NCI-H526 (cell line): Measurements from ENCODE around the gene TMEM63A.
"Not testable (repeated sequence)": the region's sequence is repeated elsewhere in the genome, so short reads cannot be mapped to it uniquely, and the experiment has no call there.

Experiments
- DNase-seq, 2 experiments: peaks; one replicate each; lab custom pipeline; 2025; lab: John Stamatoyannopoulos, UW

TMEM63A gene

DNA sequence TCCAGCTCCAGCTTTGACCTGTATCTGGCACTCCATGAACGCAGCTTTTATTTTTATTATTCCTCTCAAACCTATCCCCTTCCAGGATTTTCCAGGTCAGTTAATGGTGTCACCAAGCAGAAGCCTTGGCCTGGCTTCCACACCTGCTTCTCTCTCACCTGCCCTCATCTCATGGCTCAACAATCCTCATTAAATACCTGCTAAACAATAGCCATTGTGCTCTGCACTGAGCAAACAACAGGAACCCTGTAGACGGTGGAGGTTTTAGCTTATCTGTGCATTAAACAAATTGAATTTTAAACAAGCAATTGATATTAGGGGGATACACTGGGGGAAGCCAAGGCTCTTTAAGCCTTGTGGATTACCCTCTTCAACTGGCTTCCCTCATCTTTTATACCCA is 26.6 kb upstream of the TMEM63A start:
- peak; percentile 68 to 75 for DNase-seq

DNA sequence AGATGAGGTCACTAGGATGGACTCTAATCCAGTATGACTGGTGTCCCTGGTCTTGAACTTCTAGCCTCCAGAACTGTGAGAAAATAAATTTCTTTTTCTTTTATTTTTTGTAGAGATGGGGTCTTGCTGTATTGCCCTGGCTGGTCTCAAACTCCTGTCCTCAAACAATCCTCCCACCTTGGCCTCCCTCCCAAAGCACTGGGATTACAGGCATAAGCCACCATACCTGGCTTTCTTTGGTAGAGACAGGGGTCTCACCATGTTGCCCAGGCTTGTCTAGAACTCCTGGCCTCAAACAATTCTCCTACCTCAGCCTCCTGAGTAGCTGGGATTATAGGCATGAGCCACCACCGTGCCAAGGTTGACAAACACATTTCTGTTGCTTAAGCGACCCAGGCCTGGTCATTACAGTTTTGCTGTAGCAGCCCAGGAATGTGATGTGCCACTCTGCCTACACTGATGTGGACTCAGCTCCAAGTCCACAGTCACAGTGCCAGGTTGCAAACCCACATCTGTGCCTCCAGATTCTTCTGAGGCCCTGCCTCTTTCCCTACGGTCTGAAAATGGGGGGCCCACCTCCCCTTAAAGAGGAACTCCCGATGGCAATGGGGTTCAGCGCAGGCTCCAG is 25.9 kb upstream of the TMEM63A start:
- DNase-seq, result no peak

DNA sequence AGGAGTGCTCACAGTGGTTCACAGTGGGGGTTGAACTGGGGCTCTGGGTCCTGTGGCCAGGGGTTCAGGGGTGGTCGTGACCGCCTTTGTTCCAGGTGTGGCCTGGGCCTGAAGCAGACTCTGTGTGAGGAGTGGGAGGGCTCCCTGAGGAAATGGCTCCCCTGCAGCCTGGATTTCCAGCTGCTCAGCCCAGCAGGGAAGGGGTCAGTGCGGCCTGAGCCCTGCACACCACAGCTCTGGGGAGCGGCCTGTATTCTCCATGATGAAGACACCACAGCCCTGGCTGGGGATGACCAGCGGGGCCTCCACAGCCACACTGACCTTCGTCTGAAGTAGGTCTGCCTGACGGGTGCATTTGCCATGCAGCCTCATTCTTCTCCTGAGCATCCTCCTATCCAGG is 25.2 kb upstream of the TMEM63A start:
- DNase-seq, result no peak

DNA sequence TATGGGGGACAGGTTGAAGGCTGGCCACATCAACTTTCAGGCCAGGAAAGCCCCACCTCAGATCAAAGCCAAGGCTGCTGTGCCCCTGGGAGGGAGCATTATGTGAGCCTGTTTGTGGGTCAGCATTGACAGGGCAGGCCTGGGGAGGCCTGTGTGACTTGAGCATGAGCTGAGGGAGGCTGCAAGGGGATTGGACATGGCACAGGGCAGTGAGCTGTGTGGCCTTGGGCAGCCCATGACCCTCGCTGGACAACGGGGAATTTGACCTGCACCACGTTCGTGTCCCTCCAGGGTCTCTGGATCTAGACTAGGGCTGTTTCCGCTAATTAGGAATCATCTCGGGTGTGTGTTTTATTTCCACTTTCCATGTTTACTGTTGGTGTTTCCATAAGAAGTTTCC is 24.3 kb upstream of the TMEM63A start:
- no peak for DNase-seq

DNA sequence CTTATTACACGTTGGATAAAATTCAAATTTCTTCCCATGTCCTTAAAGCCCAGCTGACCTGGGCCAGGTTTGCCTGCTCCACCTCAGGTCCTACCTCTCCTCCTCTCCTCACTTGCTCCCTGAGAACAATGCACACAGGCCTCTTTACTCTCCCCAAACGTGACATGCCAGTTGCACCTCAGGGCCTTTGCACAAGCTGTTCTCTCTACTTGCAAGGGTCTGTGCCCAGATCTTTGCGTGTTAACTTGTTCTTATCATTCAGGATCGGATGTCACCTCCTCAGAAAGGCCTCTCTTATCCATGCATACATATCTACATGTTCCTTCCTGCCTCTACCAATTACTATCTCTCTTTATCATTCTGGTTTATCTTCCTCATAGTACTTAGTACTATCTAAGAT is 21.4 kb upstream of the TMEM63A start:
- no peak for DNase-seq

DNA sequence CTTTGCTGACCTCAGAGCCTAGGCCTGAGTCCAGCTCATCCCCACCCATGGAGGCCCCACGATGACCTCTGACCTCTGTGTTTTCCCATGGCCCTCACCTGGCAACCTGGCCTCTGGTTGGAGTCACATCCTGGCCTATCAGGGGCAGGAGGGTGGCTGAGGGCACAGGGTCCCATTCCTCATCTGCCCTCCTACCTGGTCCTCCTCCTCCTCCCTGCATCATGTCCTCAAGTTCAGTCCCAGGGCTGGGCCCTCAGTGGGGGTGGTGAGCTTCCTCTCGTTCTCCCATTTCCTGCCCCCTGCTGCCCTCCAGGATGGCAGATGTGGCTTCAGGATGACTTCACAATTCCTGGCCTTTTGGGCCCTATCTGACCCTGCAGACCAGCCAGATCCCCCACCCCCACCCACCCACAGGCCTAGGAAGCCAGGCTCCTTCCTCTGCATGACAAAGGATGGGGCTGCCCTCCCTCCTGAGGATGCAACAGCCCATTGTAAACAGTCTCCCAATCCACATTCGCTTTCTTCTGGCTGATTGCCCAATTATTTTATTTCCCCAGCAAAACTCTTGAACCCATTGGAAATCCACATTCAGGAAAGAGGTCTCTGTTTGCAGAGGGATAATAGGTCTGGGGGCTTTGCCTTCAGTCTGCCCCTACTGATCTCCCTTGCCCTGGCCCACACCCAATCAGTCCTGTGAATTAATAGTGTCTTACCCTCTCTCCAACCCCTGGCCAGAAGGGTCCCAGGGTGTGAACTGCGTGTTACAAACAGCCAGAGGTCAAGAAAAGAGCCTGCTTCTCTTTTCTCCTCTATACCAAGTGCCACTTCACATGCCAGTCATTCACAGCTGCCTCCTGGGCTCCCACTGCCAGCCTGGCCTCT is 17.1 kb upstream of the TMEM63A start:
- no peak for DNase-seq

DNA sequence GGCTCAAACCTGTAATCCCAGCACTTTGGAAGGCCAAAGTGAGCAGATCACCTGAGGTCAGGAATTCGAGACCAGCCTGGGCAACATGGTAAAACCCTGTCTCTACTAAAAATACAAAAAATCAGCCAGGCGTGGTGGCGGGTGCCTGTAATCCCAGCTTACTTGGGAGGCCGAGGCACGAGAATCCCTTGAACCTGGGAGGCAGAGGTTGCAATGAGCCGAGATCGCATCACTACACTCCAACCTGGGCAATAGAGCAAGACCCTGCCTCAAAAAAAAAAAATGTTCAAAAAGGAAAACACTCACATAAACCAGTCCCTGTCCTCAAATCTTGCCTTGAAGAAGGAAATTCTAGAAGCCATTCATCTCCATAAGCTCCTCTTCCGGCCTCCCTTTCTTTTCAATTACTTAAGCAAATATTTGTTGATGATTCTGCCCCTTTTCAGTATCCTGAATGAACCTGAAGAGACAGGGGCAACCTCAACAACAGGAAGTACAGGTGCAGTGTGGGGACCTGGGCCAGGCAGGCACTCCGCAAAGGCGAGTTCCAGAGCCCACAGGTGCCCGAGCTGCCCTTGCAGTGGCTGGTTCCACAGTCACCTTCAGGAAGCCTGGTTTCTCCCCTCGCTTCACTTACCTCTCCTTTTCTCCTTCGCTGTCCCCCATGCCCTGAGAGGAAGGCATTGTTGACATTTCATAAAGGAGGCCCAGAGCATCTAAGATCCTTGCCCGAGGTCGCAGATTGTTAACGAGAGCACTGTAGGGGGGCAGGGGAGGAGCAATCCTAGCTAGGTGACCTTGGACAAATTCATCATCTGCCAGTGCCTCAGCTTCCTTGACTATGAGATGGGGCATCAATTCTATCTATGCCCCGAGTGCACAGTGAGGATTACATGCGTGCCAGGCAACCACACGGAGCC is 15.7 kb upstream of the TMEM63A start:
- DNase-seq, result peak in 1 of 2 experiments; percentile 10

DNA sequence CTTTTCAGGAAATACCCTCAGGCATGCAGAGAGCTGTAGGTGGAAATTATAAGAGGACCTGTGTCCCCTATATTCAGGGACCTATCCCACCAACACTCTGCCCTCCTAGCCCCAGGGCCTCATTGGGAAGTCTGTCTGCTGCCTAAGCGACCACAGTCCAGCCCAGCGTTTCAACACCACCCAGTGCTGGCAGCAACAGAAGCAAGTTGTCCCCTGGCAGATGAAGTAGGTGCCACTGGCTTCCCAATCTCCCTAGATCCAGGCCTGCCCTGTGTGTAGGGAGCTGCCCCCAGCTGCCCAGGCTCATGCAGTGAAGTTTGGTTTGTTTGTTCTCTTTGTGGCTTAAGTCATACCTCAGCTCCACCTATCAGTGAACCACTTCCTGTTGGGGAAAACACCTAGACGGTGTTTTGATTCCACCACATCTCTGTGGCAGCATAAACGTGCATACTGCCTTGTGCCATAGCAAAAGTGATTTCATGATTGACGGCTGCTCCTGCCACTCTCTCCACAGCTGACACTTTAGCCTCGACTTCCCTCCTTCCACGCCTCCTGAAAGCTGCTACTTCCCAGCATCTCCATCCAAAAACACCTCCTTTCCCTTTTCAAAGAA is 14.9 kb upstream of the TMEM63A start:
- DNase-seq, result peak in 1 of 2 experiments; percentile 4

DNA sequence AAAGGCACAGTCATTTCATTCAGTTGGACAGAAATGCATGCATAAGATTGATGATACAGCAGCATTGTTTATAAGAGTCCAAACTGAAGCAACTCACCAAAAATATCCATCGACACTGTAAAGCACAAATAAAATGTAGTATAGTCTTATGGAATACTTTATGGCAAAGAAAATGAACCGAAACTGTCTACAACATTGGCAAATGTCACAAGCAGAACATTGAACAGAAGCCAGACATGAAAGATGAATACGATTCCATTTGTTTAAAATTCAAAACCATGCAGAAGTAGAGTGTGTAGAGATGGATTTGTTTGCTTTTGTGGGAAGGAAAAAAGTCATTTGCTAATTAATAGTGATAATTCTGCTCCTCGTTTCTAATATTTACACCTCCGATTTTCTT is 14.3 kb upstream of the TMEM63A start:
- DNase-seq, result no peak

DNA sequence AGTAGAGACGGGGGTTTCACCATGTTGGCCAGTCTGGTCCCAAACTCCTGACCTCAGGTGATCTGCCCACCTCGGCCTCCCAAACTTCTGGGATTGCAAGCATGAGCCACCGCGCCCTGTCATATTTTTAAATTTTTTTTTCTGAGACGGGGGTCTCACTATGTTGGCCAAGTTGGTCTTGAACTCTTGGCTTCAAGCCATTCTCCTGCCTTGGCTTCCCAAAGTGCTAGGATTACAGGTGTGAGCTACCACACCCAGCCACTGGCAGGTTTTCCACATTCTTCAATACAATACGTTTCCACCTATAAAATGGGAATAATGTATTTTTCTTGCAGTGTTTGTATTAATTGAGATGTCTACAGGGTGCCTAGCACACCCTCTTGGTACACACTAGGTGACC is 10.1 kb upstream of the TMEM63A start:
- DNase-seq, result no peak

DNA sequence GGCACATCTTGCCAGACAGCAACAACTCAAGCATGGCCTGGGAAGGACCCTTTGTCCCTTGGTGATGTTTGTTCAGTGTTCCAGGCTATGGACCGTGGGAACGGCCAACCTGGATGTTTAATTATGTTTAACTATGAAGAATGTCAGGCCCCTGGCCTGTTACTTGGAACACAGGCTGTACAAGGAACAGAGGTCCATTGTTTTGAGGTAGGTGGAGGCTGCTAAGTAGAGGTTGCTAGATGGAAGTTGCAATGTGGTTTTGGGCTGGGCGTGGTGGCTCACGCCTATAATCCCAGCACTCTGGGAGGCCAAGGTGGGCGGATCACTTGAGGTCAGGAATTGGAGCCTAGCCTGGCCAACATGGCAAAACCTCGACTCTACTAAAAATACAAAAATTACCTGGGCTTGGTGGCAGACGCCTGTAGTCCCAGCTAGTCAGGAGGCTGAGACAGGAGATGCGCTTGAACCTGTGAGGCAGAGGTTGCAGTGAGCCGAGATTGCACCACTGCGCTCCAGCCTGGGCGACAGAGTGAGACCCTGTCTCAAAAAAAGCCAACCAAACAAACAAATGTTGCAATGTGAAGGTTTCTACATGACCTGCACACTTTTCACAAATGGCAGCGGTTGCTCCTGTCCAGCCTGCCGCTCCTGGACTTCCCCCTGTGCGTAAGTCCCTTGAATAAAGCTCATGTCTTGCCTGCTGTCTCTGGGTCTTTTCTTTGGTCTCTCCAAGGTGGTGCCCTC is 9.2 kb upstream of the TMEM63A start:
- peak in 1 of 2 experiments; percentile 32 for DNase-seq

DNA sequence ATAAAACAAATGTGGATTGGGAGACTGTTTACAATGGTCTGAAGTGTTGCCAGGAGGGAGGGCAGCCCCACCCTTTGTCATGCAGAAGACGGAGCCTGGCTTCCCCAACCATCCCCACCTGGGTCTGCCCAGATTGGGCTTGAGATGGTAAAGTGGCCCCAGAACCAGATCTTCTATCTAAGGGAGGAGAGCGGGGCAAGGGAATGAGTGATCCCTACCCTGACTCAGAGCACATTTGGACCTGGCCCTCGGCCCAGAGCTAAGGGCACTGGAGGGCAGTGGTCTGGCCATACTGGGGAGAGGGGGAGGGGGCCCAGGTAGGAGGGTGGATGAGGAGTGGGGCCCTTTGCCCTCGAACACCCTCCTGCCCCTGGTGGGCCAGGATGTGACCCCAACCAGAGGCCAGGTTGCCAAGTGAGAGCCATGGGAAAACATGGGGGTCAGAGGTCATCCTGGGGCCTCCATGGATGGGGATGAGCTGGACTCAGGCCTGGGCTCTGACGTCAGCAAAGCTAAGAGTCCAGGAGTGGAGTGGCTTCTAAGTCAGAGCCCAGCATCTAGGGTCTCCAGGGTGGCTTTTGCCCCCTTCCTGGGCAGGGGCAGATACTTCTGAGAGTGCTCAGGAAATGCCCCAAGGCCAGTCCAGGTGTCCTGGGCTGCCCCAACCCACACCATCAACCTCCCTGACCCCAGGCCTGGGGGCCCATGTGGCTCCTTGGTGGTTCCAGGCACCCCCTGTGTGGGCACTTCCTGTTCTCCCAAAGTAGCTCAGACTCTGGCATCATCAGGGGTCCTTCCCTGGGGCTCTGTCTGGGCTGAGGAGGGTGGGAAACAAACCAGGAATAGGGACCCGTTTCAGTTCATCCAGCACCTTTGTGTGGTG is 8.4 kb upstream of the TMEM63A start:
- DNase-seq, result no peak

DNA sequence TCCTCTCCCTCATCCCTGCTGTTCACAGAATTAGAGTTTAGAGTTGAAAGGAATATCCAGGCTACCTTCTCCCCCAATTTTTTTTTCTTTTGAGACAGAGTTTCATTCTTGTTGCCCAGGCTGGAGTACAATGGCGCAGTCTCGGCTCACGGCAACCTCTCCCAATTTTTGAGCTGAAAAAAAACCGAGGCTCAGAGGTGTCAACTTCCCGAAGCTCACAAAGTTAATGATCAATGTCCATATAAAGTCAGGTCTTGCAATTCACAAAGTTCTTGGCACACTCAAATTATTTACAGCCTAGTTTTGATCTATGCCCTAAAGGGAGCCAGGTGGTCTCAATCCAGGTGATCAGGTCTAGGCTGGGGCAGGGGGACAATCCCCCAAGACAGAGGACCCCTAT is 7.6 kb upstream of the TMEM63A start:
- DNase-seq, result no peak

DNA sequence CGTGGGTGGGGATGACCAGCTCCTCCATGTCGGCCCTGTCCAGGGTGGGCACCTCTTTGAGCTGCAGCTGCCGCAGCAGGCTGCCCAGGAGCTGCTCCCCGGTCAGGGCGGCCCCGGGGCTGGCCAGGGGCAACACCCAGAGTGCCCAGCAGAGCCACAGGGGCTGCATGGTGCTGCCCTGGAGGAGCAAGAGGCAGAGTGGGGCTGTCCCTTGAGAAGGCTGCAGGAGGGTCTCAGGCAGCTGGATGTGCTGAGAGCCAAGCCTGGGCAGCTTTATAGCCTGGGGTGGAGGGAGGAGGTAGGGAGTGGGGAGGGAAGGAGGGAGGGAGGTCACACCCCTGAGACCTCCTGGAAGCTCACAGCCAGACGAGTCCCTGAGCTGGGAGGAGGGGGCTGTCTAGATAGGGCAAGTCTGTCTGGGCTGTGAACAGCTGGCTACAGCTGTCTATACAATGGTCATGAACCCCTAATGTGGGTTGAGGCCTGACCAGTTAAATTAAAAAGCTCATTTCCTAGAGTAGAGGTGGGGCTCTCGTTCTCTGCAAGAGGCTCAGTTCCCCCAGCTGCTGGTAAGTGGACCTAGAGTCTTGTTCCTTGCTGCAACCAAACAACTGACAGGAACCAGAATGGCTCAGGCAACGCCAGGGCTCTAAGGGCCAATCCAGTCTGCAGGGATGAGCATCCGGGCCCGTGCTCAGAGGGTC is 6.9 kb upstream of the TMEM63A start, which contains the start of gene LEFTY1:
LEFTY1 (minus strand) TSS at position 249 of the 704 bp plus-strand sequence; CDS start at position 169, 80 bp downstream.
- no peak for DNase-seq

DNA sequence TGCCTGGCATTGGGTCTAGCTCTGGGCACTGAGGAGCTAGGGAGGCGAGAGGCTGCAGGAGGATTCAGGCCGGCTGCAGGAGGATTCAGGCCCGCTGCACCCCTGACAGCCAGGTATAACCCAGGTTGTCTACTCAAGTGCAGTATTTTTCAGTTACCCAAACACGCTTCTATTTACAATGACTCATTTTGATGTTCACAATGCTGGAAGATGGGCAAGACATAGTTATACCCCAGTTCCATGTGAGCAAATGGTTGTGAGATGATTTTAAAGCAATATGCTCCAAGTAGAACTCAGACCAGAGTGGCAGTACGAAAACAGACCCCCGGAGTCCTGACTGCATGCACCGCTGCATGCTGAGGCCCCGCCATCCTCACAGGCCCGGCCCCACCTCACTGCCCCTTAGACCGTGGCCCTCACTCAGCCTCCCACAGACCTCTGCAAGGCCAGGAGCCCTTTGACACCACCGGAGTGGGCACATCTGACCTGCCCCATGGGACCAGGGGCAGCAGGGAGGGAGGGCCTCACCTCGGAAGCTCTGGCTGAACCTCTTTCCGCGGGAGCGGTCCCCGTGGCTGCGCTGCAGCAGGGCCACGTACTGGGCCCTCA is 6.2 kb upstream of the TMEM63A start:
- DNase-seq, result no peak

DNA sequence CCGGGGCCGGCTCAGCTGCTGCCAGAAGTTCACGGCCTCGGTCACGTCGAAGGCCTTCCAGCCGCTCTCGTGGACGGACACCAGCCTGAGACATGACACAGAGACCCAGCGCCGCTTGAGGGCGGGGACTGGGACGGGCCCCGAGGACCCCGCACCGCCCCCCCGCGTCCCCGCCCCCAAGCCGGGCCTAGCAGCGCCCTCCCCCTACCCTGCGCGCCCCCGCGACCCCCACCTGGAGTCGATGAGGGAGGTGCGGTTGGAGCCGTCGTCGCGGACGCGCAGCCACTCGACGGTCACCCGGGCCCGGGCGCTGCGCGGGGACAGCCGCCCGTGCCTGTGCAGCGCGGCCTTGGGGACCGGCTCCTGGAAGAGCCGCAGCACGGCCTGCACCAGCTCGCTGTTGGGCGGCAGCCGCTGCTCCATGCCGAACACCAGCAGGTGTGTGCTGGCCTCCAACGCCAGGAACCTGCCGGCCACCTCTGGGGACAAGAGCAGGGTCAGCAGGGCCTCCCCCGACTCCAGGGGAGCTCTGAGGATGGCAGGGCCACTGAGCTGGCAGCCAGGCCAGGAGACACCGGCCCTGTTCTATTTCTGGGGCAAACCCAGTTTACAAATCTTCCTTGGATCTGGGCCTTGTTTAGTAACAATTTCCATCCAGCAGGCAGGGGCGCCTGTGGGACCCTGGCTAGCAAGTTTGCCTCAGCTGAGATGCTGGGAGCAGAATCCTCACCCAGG is 5.5 kb upstream of the TMEM63A start:
- DNase-seq, result not testable (repeated sequence)

DNA sequence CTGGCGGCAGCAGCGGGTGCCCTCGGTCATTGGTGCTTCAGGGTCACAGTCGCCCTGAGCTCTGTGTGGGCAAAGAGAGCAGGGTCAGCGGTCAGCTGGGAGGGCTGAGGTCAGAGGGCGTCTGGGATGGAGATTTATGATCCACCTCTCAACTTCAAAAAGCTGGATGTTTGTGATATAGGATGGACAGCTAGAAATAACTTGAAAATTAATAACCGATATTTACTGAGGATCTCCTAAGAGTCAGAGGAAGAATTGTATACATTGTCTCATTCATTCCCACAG is 4.8 kb upstream of the TMEM63A start:
- no peak for DNase-seq

DNA sequence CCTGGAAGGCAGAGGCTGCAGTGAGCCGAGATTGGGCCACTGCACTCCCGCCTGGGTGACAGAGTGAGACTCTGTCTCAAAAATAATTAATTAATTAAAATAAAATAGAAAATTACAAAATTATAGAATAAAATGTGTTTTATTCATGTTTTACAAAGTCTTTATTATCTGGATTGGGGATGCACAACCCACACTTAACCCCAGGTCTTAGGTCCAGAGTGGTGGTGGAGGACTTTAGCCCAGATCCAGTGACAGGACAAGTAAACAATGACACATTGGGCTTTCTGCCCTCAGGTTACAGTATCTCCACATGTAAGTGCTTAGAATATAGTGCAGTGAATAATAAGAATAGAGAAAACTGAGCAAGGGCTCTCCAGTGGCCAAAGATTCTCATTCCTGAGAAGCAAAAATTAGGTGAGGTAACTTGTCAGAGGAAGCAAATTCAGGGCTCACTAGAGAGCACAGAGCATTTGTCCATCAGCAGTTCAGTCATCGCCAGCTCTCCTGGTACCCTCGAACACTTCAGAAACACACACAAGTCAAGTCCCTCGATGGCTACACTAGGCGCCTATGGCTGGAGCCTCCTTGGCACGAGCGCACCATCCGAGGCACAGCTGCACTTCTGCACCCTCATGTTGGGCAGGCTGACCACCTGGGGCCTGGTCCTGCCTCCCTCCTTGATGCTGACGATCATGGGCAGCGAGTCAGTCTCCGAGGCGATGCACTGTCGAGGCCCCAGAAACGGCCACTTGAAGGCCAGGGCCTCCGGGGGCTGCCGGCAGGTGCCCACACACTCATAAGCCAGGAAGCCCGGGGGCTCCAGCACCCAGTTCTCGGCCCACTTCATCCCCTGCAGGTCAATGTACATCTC is 4.2 kb upstream of the TMEM63A start:
- no peak for DNase-seq
